Esophagus muscularis mucosa (tissue), 4 donors: ENCODE results near the gene IL23R. TPM values are rescaled to one million over a fixed set of nuclear protein-coding genes. Genes with fewer than 3 reads are reported as not detected.

Source experiments
- DNase-seq: peaks from one replicate; pipeline ENCODE4 v3.0.0-alpha.2; 2017; ENCODE audit errors: extremely low spot score
- H3K27ac ChIP-seq, 4 donors: fragments of 200-600 bp; sonication (generic); replicated peaks in 1 of 4; 1 replicate in 3 of 4; 2 replicates in 1 of 4; pipeline ENCODE4 v1.5.1; 2016 to 2019; ENCODE audit warnings: mild to moderate bottlenecking in 1 of 4
- H3K27me3 ChIP-seq, 4 donors: fragments of 200-600 bp; sonication (generic); one replicate each; pipeline versions ENCODE4 v1.5.1 to v1.6.0; 2016 to 2019
- H3K36me3 ChIP-seq, 4 donors: fragments of 200-600 bp; sonication (generic); one replicate each; pipeline ENCODE4 v1.5.1; 2016 to 2019
- H3K4me1 ChIP-seq, 4 donors: fragments of 200-600 bp; sonication (generic); one replicate each; pipeline ENCODE4 v1.5.1; 2016 to 2019
- H3K4me3 ChIP-seq, 4 donors: fragments of 200-600 bp; sonication (generic); 1 replicate in 2 of 4; 2 replicates in 2 of 4; pipeline ENCODE4 v1.5.1; 2016 to 2019; ENCODE audit warnings: mild to moderate bottlenecking in 4 of 4, moderate library complexity in 1 of 4
- H3K9me3 ChIP-seq, 4 donors: fragments of 200-600 bp; sonication (generic); 1 replicate in 3 of 4; 2 replicates in 1 of 4; pipeline ENCODE4 v1.5.1; 2016 to 2019
- EP300 ChIP-seq: sonication (generic); formaldehyde crosslinking; IDR thresholded peaks from one replicate; pipeline ENCODE4 v1.6.1; 2017; ENCODE audit warnings: antibody characterized with exemption
- POLR2A ChIP-seq: fragments of 450-650 bp; IDR thresholded peaks from one replicate; pipeline ENCODE4 v1.6.1; 2017; ENCODE audit warnings: antibody characterized with exemption, moderate library complexity, mild to moderate bottlenecking, low read depth
- POLR2AphosphoS5 ChIP-seq, 2 donors: sonication (generic); formaldehyde crosslinking; IDR thresholded peaks; one replicate each; pipeline ENCODE4 v1.6.1; 2017; ENCODE audit warnings: antibody characterized with exemption in 2 of 2
- WGBS: methylation state at CpG from one replicate; pipeline ENCODE4 v1.1.5; 2018; 5-methylcytosine and 5-hydroxymethylcytosine counted together
- intact Hi-C: fragments of 100-400 bp; cut with DNase I; formaldehyde crosslinking; loops from one replicate; pipeline ENCODE4 v1.15.1; 2023
- total RNA-seq, 4 donors: library from RNA; depleted of rRNA; stranded (reverse); fragments of >200 nt; gene quantifications; one replicate each; pipeline versions ENCODE4 v1.1.0 to v1.2.1, GENCODE V29; 2016
- TF ChIP-seq, protein P1 (sequence below), 3 experiments: fragments of 200-600 bp in 2 of 3; fragments of 450-650 bp in 1 of 3; sonication (generic) in 2 of 3; IDR thresholded peaks; one replicate each; pipeline ENCODE4 v1.5.1; 2017 to 2019; ENCODE audit warnings: antibody characterized with exemption in 3 of 3, mild to moderate bottlenecking in 2 of 3, moderate library complexity in 1 of 3

The IL23R gene
- total RNA-seq, 4 donors from 2014 or later, result not detected

DNA sequence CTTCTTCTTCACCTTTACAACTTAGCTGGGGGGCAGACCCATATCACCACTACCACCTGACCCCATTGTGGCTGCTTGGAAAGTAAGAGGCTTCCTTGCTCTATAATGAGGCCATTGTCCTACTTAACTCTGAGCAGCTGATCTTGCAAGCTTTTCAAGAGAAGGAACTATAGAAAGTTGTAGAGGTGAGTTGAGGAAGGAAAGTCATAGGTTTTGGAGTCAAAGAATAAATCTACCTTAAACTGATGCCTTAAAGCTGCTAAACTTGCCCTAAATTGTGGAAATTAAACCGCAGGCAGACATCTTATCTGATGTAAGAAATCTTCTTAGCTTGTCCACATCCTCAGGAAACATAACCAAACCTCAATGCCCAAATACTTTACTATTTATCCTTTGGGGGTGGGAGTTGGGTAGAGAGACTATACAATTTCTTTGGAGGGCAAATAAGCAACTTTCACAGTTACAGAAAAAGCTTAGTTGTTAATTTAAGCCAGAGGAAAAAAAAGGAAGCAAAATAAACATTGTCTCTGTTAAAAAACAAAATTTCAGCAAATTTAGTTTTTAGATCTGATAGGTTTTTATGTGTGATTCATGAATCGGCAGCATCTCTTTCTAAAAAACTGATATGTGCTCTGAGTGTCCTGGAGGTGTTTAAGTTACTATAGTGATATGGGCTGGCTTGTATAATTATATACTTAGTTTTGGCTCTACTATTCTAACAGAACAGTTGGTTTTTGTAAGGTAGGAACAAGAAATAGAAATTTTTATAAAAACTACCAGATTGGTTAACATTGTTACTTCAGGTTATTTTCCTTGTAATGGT lies 4.7 kb downstream of the IL23R start:
- intact Hi-C loops, result no loop called here

DNA sequence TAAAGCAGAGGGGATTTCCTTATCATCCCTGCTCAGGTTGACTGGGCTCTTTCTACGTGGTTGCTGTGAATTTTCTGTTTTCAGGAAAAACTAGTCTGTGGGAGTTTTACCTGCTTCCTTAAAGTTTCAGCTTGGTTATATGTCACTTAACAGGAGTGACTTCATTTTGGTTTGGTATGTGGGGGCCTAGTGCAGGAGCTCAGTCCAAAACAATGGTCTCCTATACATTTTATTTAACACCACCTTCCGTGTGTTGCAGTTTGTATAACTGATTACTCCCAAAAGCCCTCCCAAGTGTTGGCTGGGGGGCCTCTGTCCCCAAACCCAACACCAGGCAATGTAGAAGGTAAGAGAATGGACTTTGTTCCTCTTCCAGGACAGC lies 5.3 kb downstream of the IL23R start:
- no peak overlapping the region for H3K4me3 ChIP-seq
- intact Hi-C loops, result no loop called here
- H3K36me3 ChIP-seq, result no peaks in the 10 kb centered on the region
- no peaks in the 10 kb centered on the region for H3K4me1 ChIP-seq
- WGBS, result 68% methylated on average over 2 of the region's 2 CpGs
- TF ChIP-seq POLR2A, result no peak
- TF ChIP-seq, protein P1, sequence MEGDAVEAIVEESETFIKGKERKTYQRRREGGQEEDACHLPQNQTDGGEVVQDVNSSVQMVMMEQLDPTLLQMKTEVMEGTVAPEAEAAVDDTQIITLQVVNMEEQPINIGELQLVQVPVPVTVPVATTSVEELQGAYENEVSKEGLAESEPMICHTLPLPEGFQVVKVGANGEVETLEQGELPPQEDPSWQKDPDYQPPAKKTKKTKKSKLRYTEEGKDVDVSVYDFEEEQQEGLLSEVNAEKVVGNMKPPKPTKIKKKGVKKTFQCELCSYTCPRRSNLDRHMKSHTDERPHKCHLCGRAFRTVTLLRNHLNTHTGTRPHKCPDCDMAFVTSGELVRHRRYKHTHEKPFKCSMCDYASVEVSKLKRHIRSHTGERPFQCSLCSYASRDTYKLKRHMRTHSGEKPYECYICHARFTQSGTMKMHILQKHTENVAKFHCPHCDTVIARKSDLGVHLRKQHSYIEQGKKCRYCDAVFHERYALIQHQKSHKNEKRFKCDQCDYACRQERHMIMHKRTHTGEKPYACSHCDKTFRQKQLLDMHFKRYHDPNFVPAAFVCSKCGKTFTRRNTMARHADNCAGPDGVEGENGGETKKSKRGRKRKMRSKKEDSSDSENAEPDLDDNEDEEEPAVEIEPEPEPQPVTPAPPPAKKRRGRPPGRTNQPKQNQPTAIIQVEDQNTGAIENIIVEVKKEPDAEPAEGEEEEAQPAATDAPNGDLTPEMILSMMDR (IDR thresholded peaks at IDR 0.05), result no peak
- no peak for TF ChIP-seq POLR2AphosphoS5 (IDR thresholded peaks at IDR 0.05)
- TF ChIP-seq EP300, result no peak
- H3K27me3 ChIP-seq, result no peaks in the 10 kb centered on the region
- no peak for DNase-seq
- no peaks in the 10 kb centered on the region for H3K9me3 ChIP-seq
- no peak overlapping the region for H3K27ac ChIP-seq

More for the DNA sequence above, 4.7 kb downstream of the IL23R start:
- Histone ChIP-seq H3K27ac (no peak overlapping the region), H3K9me3 (no peaks in the 10 kb centered on the region), H3K4me3 (no peak overlapping the region), H3K36me3 (no peaks in the 10 kb centered on the region), H3K27me3 (no peaks in the 10 kb centered on the region), H3K4me1 (no peaks in the 10 kb centered on the region)
- 87% methylated on average over 2 of the region's 2 CpGs for WGBS
- DNase-seq, result no peak
- TF ChIP-seq POLR2AphosphoS5 (IDR thresholded peaks at IDR 0.05) (no peak), EP300 (no peak), POLR2A (no peak)
- TF ChIP-seq, protein P1 (IDR thresholded peaks at IDR 0.05), result no peak

DNA sequence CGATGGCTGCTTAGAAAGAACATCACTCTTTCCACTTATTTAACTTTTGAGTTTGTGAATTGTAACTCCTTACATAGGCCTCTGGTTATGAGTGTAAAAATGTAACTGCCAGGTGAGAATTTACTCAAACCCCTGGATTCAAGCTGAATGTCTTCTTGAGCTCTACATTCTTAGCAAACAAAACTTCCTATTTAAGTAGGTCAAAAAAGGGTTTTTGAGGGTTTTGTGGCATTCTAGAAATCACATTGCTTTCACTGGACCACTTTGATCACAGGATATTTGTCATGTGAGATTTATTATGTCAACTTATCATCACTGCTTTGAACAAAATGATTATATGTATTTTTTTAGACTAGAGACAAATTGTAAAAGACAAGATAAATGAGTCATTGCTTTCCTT lies 5.7 kb downstream of the IL23R start:
- Histone ChIP-seq H3K4me3 (no peak overlapping the region), H3K4me1 (no peaks in the 10 kb centered on the region), H3K9me3 (no peaks in the 10 kb centered on the region), H3K27me3 (no peaks in the 10 kb centered on the region), H3K36me3 (no peaks in the 10 kb centered on the region), H3K27ac (no peak overlapping the region)
- WGBS, result 58% methylated on average over 1 of the region's 1 CpG
- TF ChIP-seq POLR2A, result no peak
- TF ChIP-seq, protein P1 (IDR thresholded peaks at IDR 0.05), result no peak
- TF ChIP-seq POLR2AphosphoS5 (IDR thresholded peaks at IDR 0.05), result no peak
- no peak for TF ChIP-seq EP300
- intact Hi-C loops, result no loop called here
- no peak for DNase-seq

DNA sequence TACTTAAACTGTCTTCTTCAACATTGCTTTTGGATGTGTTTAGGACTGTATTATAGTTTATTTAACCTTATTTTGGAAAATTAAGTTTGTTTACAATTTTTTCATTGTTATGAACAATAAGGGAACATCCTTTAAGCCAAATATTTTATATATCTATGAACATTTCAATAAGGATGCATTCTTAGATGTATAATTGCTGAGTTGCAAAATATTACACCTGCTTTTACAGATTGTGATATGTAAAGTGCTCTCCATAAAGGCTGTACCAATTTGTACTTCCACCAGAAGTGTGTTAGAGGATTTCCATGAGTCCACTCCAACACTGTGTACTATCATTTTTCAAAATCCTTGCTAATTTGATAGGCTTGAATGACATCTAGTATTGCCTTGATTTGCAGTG lies 7.7 kb downstream of the IL23R start:
- Histone ChIP-seq H3K27me3 (no peaks in the 10 kb centered on the region), H3K9me3 (no peaks in the 10 kb centered on the region), H3K27ac (no peak overlapping the region), H3K4me3 (no peak overlapping the region), H3K36me3 (no peaks in the 10 kb centered on the region), H3K4me1 (no peaks in the 10 kb centered on the region)
- DNase-seq, result no peak
- no peak for TF ChIP-seq POLR2AphosphoS5 (IDR thresholded peaks at IDR 0.05)
- TF ChIP-seq EP300, result no peak
- no peak for TF ChIP-seq POLR2A
- TF ChIP-seq, protein P1 (IDR thresholded peaks at IDR 0.05), result no peak
- intact Hi-C loops, result no loop called here
